CMK (cell line): ENCODE measurements around the gene AMH.
"Not testable (repeated sequence)": the region's sequence is repeated elsewhere in the genome, so short reads cannot be mapped to it uniquely, and the experiment has no call there.

Source experiments
- DNase-seq: peaks from one replicate; pipeline ENCODE4 v3.0.0-alpha.2; 2010; ENCODE audit warnings: low read depth

The AMH gene

DNA sequence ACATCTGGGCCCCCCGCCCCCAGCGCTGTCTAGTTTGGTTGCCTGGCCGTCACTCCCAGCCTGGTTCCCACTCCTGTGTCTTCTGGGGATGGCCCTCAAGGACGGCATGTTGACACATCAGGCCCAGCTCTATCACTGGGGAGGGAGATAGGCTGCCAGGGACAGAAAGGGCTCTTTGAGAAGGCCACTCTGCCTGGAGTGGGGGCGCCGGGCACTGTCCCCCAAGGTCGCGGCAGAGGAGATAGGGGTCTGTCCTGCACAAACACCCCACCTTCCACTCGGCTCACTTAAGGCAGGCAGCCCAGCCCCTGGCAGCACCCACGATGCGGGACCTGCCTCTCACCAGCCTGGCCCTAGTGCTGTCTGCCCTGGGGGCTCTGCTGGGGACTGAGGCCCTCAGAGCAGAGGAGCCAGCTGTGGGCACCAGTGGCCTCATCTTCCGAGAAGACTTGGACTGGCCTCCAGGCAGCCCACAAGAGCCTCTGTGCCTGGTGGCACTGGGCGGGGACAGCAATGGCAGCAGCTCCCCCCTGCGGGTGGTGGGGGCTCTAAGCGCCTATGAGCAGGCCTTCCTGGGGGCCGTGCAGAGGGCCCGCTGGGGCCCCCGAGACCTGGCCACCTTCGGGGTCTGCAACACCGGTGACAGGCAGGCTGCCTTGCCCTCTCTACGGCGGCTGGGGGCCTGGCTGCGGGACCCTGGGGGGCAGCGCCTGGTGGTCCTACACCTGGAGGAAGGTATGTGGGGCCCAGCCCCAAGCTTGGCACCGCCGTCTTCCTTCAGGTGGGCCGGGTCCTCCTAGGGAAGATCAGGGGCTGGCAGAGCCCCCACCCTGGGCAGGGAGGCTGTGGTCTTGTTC, at the start of gene AMH:
Gene AMH, plus strand, starts transcription at position 314 of the 857 bp plus-strand sequence. Its CDS starts 10 bp downstream, at position 324.
- no peak for DNase-seq

DNA sequence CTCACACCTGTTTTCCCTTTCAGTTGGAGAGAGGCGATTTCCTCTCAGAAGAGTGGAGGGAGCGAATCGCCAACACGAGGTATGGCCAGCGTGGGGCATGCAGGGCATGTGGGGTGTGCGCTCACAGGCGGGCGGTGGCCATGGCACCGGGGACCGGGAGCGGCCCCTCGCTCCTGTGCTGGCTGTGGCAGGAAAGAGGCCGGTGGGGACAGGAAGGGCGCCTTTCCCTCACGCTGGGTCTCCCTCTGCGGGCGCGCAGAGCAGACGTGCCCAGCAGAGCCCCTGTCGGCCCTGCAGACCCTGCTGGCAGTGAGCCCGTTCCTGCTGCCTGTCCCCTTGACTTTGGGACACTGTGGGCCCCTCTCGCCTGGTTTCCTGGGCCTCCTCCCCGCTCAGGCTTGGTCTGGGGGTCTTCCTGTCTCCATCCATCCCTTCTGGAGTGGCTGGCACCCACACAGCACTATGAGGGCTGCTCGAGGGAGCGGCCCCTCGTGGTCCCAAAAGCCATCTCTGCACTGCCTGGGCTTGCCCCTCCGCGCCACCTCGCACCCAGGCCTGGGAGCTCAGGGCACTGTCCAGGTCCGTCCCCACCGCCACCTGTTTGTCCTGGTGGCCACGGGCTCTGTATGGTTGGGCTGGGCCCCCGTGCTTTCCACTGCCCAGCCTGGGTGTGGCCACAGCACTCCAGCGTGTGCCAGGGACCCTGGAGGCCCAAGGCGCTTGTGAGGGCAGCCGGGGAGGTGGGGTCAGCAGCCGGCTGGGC, 49.1 kb upstream of the AMH start:
- no peak for DNase-seq

GRCh38 chr19:2200624-2201294, 48.4 kb upstream of the AMH start:
- DNase-seq: not testable (repeated sequence)

- no peak for DNase-seq
Measured at GRCh38 chr19:2201473-2202148, 47.5 kb upstream of the AMH start.

DNA sequence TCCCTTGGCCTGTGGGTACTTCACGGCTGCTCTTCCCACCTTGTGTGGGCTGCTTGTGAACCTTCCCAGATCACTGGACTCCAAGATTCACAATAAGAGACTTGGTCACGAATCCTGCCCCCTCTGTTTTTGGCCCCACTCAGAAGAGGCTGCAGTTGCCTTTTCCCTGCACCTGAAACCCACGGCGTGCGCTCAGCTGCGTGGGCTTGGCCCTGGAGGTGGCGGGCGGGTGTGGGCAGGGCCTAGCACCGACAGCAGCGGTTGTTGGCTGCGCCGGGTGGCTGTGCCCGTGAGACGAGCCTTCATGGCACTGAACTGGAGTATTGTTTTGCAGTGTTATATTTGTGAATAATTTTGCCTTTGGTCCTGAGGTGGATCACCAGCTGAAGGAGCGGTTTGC, 46.8 kb upstream of the AMH start:
- no peak for DNase-seq

DNA sequence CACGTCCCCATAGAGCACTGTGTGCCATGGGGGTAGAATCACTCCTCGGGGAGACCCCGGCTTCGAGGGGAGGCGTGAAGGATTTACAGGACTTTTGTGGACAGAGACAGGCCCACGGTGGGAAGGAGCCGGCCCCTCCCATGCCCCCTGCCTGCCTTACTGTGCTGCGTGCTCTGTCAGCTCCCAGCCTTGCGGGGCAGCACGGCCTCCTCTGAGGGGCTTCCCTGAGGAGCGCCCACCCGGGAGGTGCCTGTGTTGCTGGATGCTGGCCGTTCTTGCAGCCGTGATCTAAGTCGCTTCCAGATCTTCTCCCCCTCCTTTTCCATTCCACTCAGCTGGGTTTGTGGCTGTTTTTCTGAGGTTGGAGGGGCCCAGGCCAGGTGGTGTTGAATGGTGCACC, 42.1 kb upstream of the AMH start:
- DNase-seq: no peak

DNA sequence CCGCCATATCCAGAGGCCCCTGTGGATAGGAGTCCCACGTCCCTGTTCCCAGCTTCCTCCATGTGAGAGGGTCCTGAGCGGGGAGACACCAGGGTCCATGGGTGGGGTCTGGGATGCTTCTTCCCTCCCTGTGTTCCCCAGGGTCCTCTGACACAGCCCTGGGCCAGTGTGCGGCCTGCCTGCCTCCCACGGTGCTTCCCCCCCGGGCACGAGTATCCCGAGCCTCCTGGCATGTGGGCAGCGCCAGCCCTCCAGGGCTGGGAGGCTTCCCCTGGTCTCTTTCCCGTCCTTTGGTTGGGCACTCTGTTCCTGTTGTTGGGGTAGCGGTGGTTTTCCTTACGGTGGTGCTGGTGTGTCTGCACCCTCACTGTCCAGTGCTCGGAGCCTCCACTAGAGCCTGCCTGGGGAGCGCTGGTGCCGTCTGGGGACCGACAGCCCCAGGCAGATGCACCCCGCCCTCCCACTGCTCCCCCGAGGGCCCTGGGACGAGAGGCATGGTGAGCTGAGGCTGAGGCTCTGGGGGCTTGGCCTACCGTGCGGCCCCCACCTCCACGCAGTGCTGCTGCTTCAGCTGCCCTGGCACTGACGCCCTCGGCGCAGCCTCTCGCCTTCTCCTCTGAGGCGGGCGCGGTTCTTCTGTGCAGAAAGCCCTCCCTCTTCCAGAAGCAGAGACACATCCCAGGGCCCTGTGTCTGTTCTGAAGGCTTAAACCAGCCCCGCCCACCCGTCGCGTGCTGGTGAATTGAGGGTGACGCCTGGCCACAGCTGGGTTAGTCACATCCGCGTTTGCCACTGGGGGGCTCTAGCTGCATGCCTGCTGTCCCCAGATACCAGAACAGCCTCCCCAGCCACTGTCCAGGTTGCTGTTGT, 40.9 kb upstream of the AMH start:
- no peak for DNase-seq

- DNase-seq: no peak
Measured at GRCh38 chr19:2208975-2209374, 40.1 kb upstream of the AMH start.

GRCh38 chr19:2209408-2209807, 39.7 kb upstream of the AMH start:
- no peak for DNase-seq

DNA sequence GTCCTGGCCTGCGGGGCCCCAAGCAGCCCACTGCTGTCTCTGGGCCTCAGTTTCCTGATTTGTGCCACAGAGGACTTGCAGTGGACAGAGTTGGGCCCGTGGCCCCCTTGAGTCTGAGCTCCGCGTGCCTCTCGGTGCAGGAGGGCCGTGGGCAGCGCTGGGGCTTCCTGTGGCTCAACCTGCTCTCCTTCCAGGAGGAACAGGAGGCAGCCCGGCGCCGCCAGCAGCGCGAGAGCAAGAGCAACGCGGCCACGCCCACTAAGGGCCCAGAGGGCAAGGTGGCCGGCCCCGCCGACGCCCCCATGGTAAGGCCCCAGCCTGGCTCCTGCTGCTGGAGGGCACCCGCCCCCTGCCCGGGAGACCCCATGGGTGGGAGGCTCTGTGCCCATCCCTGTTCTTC, 38.9 kb upstream of the AMH start:
- no peak for DNase-seq

DNA sequence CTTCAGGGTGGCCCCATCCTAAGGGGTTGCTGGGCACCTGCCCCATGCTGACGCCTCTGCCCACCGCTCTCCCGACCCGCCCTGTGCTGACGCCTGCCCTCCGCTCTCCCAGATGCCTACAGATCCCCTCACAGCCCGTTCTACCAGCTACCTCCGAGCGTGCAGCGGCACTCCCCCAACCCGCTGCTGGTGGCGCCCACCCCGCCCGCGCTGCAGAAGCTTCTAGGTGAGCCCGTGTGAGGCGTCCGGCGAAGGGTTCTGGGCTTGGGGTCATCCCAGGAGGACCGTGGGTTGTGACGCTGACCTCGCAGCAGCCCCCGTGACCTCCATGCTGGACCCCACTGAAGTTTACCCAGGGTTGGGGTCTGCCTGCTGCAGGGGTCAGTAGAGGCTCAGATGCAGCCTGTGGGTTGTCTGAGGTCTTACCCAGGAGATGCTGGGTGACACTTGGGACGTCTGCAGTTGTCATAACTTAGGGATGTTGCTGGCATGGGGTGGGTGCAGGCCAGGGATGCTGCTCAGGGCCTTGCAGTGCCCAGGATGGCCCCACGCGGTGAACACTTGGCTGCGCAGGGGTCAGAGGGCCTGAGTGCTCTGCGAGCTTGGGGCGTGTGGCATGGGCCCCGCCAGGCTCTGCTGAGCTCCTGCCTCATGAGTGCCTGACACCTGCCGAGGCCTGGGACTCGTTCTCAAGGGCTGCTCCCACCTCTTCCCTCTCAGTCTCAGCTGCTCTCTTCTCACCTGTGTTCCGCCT, 38.0 kb upstream of the AMH start:
- no peak for DNase-seq

GRCh38 chr19:2212861-2213711, 36.0 kb upstream of the AMH start:
- no peak for DNase-seq

GRCh38 chr19:2213799-2214198, 35.3 kb upstream of the AMH start:
- no peak for DNase-seq

- DNase-seq: no peak
Measured at GRCh38 chr19:2214251-2214650, 34.9 kb upstream of the AMH start.

DNA sequence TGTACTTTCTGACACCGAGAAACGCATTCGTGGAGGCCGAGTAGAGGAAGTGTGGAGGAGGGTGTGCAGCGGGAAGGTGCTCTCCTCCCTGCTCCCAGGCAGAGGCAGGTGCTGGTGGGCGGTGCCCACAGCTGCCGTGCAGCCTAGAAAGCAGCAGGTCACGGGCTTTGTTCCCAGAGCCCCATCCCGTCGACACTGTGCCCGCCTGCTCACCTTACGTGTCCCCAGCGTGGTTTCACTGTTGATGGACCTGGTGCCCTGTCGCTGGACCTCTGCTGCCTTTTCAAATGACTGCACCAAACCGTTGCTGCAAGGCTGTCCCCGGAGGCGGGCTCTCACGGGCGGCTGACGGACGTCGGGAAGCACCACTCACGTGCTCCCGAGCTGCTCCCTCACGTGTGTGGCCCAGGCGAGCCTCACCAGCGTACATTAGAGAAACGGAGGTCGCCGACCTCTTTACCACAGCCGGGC, 33.8 kb upstream of the AMH start:
- no peak for DNase-seq

GRCh38 chr19:2216361-2217225, 32.5 kb upstream of the AMH start:
- DNase-seq: no peak

DNA sequence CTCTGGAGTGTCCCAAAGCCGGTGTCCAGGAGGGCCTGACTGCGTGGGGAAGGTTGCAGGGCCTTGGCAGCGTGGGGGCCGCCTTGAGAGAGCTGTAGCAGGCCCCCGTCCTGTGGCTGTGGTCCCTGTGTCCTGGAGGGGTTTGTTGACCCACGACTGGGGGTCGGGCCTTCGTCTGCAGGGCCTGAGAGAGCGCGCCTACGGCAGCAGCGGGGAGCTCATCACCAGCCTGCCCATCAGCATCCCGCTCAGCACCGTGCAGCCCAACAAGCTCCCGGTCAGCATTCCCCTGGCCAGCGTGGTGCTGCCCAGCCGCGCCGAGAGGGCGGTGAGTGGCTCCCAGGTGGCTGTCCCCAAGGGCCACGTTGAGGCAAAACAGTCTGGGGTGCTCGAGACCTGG, 31.5 kb upstream of the AMH start:
- DNase-seq: no peak

DNA sequence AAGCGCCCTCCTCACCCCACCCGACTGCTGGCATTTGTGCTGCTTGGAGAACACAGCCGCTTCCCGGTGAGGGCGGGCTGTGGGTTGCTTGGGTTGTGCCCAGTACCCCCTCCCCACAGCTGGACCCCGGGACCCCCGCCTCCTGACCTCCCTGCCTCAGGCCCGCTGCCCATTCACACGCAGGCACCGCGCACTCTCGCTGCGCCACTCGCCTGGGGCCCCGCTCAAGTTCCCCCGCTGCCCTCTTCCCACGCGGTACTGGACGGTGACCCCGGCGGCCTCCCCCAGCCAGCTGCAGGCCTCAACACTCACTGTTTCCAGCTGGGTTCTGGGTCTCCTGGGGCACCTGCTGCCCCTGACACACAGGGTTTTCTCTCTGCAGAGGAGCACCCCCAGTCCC, 29.4 kb upstream of the AMH start:
- no peak for DNase-seq
